DND-41 (cell line): ENCODE results near the gene OCA2.
"Not testable (repeated sequence)": the region's sequence is repeated elsewhere in the genome, so short reads cannot be mapped to it uniquely, and the experiment has no call there.

ENCODE experiments used
- ATAC-seq: fragments of 200-7000 bp; cut with Tn5 transposase; 3 replicates; pipeline ENCODE4 v1.9.1; 2021; ENCODE audit warnings: low read depth; ENCODE audit not compliant: insufficient read depth
- DNase-seq: peaks from one replicate; pipeline ENCODE4 v3.0.0-alpha.2; 2020
- H2AFZ ChIP-seq: 2 replicates; pipeline ENCODE4 v1.6.0; 2012; ENCODE audit warnings: low read depth, low read length
- H3K27ac ChIP-seq: 2 replicates; pipeline ENCODE4 v1.5.1; 2012; ENCODE audit warnings: low read length, inconsistent platforms
- H3K27me3 ChIP-seq: fragments of 200-600 bp; sonication (generic); 2 replicates; pipeline ENCODE4 v1.6.0; 2012; ENCODE audit warnings: low read length, mild to moderate bottlenecking, inconsistent platforms; ENCODE audit not compliant: insufficient read depth, poor library complexity
- H3K36me3 ChIP-seq: 2 replicates; pipeline ENCODE4 v1.5.1; 2012; ENCODE audit warnings: low read length, inconsistent platforms; ENCODE audit not compliant: insufficient read depth
- H3K4me1 ChIP-seq: 2 replicates; pipeline ENCODE4 v1.5.1; 2012; ENCODE audit warnings: mild to moderate bottlenecking, low read length; ENCODE audit not compliant: insufficient read depth
- H3K4me2 ChIP-seq: 2 replicates; pipeline ENCODE4 v1.6.0; 2012; ENCODE audit warnings: mild to moderate bottlenecking, moderate library complexity, low read length, inconsistent platforms; ENCODE audit not compliant: insufficient read depth
- H3K4me3 ChIP-seq, 2 experiments: fragments of 200-600 bp in 1 of 2; shearing (Covaris generic) in 1 of 2; 2 replicates each; pipeline ENCODE4 v1.5.1; 2012 to 2016; ENCODE audit warnings: inconsistent platforms in 2 of 2, low read length in 2 of 2, mild to moderate bottlenecking in 2 of 2, low read depth in 1 of 2, moderate library complexity in 1 of 2
- H3K79me2 ChIP-seq: 2 replicates; pipeline ENCODE4 v1.6.0; 2012; ENCODE audit warnings: low read length, inconsistent platforms; ENCODE audit not compliant: insufficient read depth
- H3K9ac ChIP-seq: 2 replicates; pipeline ENCODE4 v1.6.0; 2012; ENCODE audit warnings: low read depth, mild to moderate bottlenecking, inconsistent platforms, low read length, moderate library complexity
- H3K9me3 ChIP-seq: 2 replicates; pipeline ENCODE4 v1.5.1; 2012; ENCODE audit warnings: low read length, moderate library complexity, mild to moderate bottlenecking, inconsistent platforms; ENCODE audit not compliant: insufficient read depth, severe bottlenecking
- H4K20me1 ChIP-seq: 2 replicates; pipeline ENCODE4 v1.6.0; 2012; ENCODE audit warnings: low read length; ENCODE audit not compliant: insufficient read depth
- CTCF ChIP-seq: IDR thresholded peaks from 2 replicates; pipeline ENCODE4 v1.5.1; 2012; ENCODE audit warnings: borderline replicate concordance, low read length, moderate library complexity, mild to moderate bottlenecking; ENCODE audit not compliant: poor library complexity, severe bottlenecking; ENCODE audit errors: extremely low read depth
- EZH2 ChIP-seq: IDR thresholded peaks from 3 replicates; pipeline ENCODE4 v1.6.1; 2012; ENCODE audit warnings: borderline replicate concordance, low read depth, mild to moderate bottlenecking, moderate library complexity, low read length, inconsistent platforms; ENCODE audit not compliant: severe bottlenecking

The OCA2 gene

GRCh38 chr15:28098766-28099554 lies at the start of gene OCA2:
Gene OCA2, minus strand, starts transcription at chr15:28099315. Its CDS starts 17,441 bp downstream, at chr15:28081874.
- no peak within 1 kb of the TSS for H3K4me2 ChIP-seq
- H3K27me3 ChIP-seq, result no peaks in the 10 kb centered on the region

GRCh38 chr15:28147801-28148200 lies 48.7 kb upstream of the OCA2 start:
- Histone ChIP-seq H3K4me1 (no peaks in the 10 kb centered on the region), H2AFZ (no peak overlapping the region), H3K79me2 (peaks cover 22% of the 10 kb centered on the region), H3K4me2 (no peak overlapping the region), H3K27me3 (no peaks in the 10 kb centered on the region), H4K20me1 (no peaks in the 10 kb centered on the region), H3K9me3 (no peaks in the 10 kb centered on the region), H3K9ac (no peak overlapping the region), H3K36me3 (peaks cover 40% of the 10 kb centered on the region), H3K27ac (no peak overlapping the region), H3K4me3 (no peak overlapping the region)
- no peak for DNase-seq
- ATAC-seq, result no peak
- no peak for TF ChIP-seq CTCF
- no peak for TF ChIP-seq EZH2

More at GRCh38 chr15:28098766-28099554, at the start of gene OCA2:
- no peak for ATAC-seq
- Histone ChIP-seq H3K4me1 (no peaks in the 10 kb centered on the region), H3K9ac (no peak within 1 kb of the TSS), H3K36me3 (no peaks in the 10 kb centered on the region), H3K9me3 (no peaks in the 10 kb centered on the region), H3K79me2 (no peaks in the 10 kb centered on the region), H3K4me3 (no peak within 1 kb of the TSS), H2AFZ (no peak within 1 kb of the TSS), H4K20me1 (no peaks in the 10 kb centered on the region), H3K27ac (no peak within 1 kb of the TSS)
- no peak for DNase-seq
- no peak for TF ChIP-seq EZH2
- peak; percentile 25 for TF ChIP-seq CTCF

GRCh38 chr15:28145419-28145818 lies 46.3 kb upstream of the OCA2 start:
- not testable (repeated sequence) for DNase-seq, H3K4me2 ChIP-seq, H3K27ac ChIP-seq, H3K9ac ChIP-seq, H3K9me3 ChIP-seq, H4K20me1 ChIP-seq, H3K4me1 ChIP-seq, H3K4me3 ChIP-seq, H2AFZ ChIP-seq, ATAC-seq, H3K27me3 ChIP-seq
- Histone ChIP-seq H3K36me3 (peaks cover 50% of the 10 kb centered on the region), H3K79me2 (peaks cover 19% of the 10 kb centered on the region)

- Histone ChIP-seq H3K79me2 (no peaks in the 10 kb centered on the region), H3K9me3 (no peaks in the 10 kb centered on the region), H3K9ac (no peak overlapping the region), H3K36me3 (peaks cover 47% of the 10 kb centered on the region), H3K4me1 (no peaks in the 10 kb centered on the region), H3K4me3 (no peak overlapping the region), H2AFZ (no peak overlapping the region), H3K27me3 (no peaks in the 10 kb centered on the region), H4K20me1 (no peaks in the 10 kb centered on the region), H3K4me2 (no peak overlapping the region), H3K27ac (no peak overlapping the region)
- ATAC-seq (no peak), DNase-seq (no peak)
- TF ChIP-seq EZH2, result no peak
- TF ChIP-seq CTCF, result no peak
Observed at GRCh38 chr15:28140062-28140461, 40.9 kb upstream of the OCA2 start.

GRCh38 chr15:28137408-28138039 lies 38.4 kb upstream of the OCA2 start:
- H3K9me3 ChIP-seq, H3K4me2 ChIP-seq, H3K27ac ChIP-seq, H3K79me2 ChIP-seq, H3K27me3 ChIP-seq, H2AFZ ChIP-seq, H3K4me1 ChIP-seq, H3K9ac ChIP-seq, H3K4me3 ChIP-seq, ATAC-seq, H4K20me1 ChIP-seq, DNase-seq: not testable (repeated sequence)
- peaks cover 49% of the 10 kb centered on the region for H3K36me3 ChIP-seq
